K562 (cell line): ENCODE results near the gene KNL1. TPM values are rescaled to one million over a fixed set of nuclear protein-coding genes. Genes with fewer than 3 reads are reported as not detected.

Experiments used
- ATAC-seq: fragments of 200-7000 bp; cut with Tn5 transposase; 3 replicates; pipeline ENCODE4 v1.9.1; 2020; ENCODE audit warnings: moderate library complexity
- BruUV-seq: library from RNA; stranded (reverse); fragments of 400-500 nt; replicated peaks from 2 replicates; lab custom pipeline; 2021; lab: Mats Ljungman, UMichigan
- CTCF ChIA-PET: fragments of 300-600 bp; formaldehyde crosslinking; extraction: SDS; loops from one replicate; lab custom pipeline; 2021; ENCODE audit warnings: low intra/inter-chr PET ratio; lab: Yijun Ruan, JAX
- POLR2A ChIA-PET: fragments of 300-600, 350-650 bp; sonication (Branson Sonifier 250); formaldehyde crosslinking; extraction: SDS; loops from one replicate; lab custom pipeline; 2021; ENCODE audit warnings: antibody characterized with exemption, inconsistent platforms; lab: Yijun Ruan, JAX
- DNase-seq, 4 experiments: peaks; one replicate each; pipeline versions ENCODE4 v3.0.0 to v3.0.0-alpha.2; 2011 to 2018; ENCODE audit warnings: low spot score in 3 of 4, mixed read lengths in 3 of 4; ENCODE audit errors: extremely low read depth in 1 of 4
- FAIRE-seq: peaks from 2 replicates; lab custom pipeline; 2011; peaks lifted over from hg19 to GRCh38; lab: Jason Lieb, UNC
- H2AFZ ChIP-seq: 2 replicates; pipeline ENCODE4 v1.6.0; 2011; ENCODE audit warnings: low read depth, low read length, control low read depth, inconsistent platforms
- H3K27ac ChIP-seq: fragments of 200-600 bp; 3 replicates; pipeline ENCODE4 v1.8.0; 2011; ENCODE audit warnings: low read depth, mild to moderate bottlenecking, control low read depth, inconsistent platforms, low read length, moderate library complexity, mixed read lengths; ENCODE audit errors: extremely low read depth
- H3K27me3 ChIP-seq, 2 experiments: fragments of 300-600 bp in 1 of 2; 2 replicates in 1 of 2; 3 replicates in 1 of 2; pipeline versions ENCODE4 v1.6.0 to v1.8.0; 2011; ENCODE audit warnings: inconsistent platforms in 2 of 2, low read length in 2 of 2, mild to moderate bottlenecking in 1 of 2, mixed read lengths in 1 of 2, moderate library complexity in 1 of 2; ENCODE audit not compliant: control insufficient read depth in 2 of 2, insufficient read depth in 2 of 2
- H3K36me3 ChIP-seq: fragments of 300-600 bp; 3 replicates; pipeline ENCODE4 v1.8.0; 2011; ENCODE audit warnings: mild to moderate bottlenecking, low read length, inconsistent platforms; ENCODE audit not compliant: control insufficient read depth, insufficient read depth
- H3K4me1 ChIP-seq, 2 experiments: fragments of 200-600 bp in 1 of 2; replicated peaks in 1 of 2; 2 replicates in 1 of 2; 3 replicates in 1 of 2; pipeline versions ENCODE4 v1.5.1 to v1.8.0; 2011; ENCODE audit warnings: inconsistent platforms in 2 of 2, low read length in 2 of 2, mild to moderate bottlenecking in 1 of 2, mixed read lengths in 1 of 2, moderate library complexity in 1 of 2; ENCODE audit not compliant: control insufficient read depth in 2 of 2, insufficient read depth in 2 of 2
- H3K4me2 ChIP-seq: 2 replicates; pipeline ENCODE4 v1.6.1; 2011; ENCODE audit warnings: low read length, control low read depth, inconsistent platforms, mixed read lengths; ENCODE audit not compliant: insufficient read depth
- H3K4me3 ChIP-seq: fragments of 200-600 bp; sonication (generic), shearing (Covaris generic); 2 replicates; pipeline ENCODE4 v1.5.1; 2016; ENCODE audit warnings: control low read depth, inconsistent platforms
- H3K79me2 ChIP-seq: fragments of 200-600 bp; 3 replicates; pipeline ENCODE4 v1.8.0; 2011; ENCODE audit warnings: low read length, inconsistent platforms; ENCODE audit not compliant: control insufficient read depth, insufficient read depth
- H3K9ac ChIP-seq, 2 experiments: 2 replicates each; pipeline versions ENCODE4 v1.6.0 to v1.6.1; 2011; ENCODE audit warnings: low read depth in 2 of 2, low read length in 2 of 2, control low read depth in 1 of 2, inconsistent platforms in 1 of 2, mild to moderate bottlenecking in 1 of 2, mixed read lengths in 1 of 2; ENCODE audit not compliant: insufficient read depth in 1 of 2
- H3K9me1 ChIP-seq: one replicate; pipeline ENCODE4 v1.6.0; 2011; ENCODE audit warnings: inconsistent platforms, mild to moderate bottlenecking, low read length, moderate library complexity; ENCODE audit not compliant: control insufficient read depth, insufficient read depth
- H3K9me3 ChIP-seq: replicated peaks from 2 replicates; pipeline ENCODE4 v1.5.1; 2011; ENCODE audit warnings: low read depth, low read length, inconsistent platforms; ENCODE audit not compliant: control insufficient read depth, insufficient read depth
- H4K20me1 ChIP-seq: replicated peaks from 2 replicates; pipeline ENCODE4 v1.6.1; 2011; ENCODE audit warnings: low read length, inconsistent platforms, mixed read lengths; ENCODE audit not compliant: control insufficient read depth, insufficient read depth
- BDP1 ChIP-seq: IDR thresholded peaks from 3 replicates; pipeline ENCODE4 v1.6.1; 2011; ENCODE audit not compliant: insufficient read length, insufficient read depth
- EP400 ChIP-seq: fragments of 450-650 bp; IDR thresholded peaks from 2 replicates; pipeline ENCODE4 v1.6.1; 2017; ENCODE audit warnings: antibody characterized with exemption, mild to moderate bottlenecking, moderate library complexity
- GATAD2B ChIP-seq: fragments of 450-650 bp; IDR thresholded peaks from 2 replicates; pipeline ENCODE4 v1.6.1; 2017; ENCODE audit warnings: mild to moderate bottlenecking, borderline replicate concordance
- KLF10 ChIP-seq: fragments of 250-450 bp; sonication (Bioruptor Pico); IDR thresholded peaks from 2 replicates; pipeline ENCODE4 v1.6.1; 2021; ENCODE audit warnings: matching md5 sums
- KLF13 ChIP-seq: fragments of 450-650 bp; IDR thresholded peaks from 2 replicates; pipeline ENCODE4 v1.6.1; 2016; ENCODE audit warnings: missing genetic modification characterization, low read depth, mild to moderate bottlenecking, missing compliant biosample characterization, moderate library complexity, borderline replicate concordance
- MEIS2 ChIP-seq: fragments of 450-650 bp; IDR thresholded peaks from 2 replicates; pipeline ENCODE4 v1.6.1; 2014; ENCODE audit warnings: mild to moderate bottlenecking; ENCODE audit not compliant: partially characterized antibody
- NFE2L1 ChIP-seq: fragments of 450-650 bp; IDR thresholded peaks from 2 replicates; pipeline ENCODE4 v1.6.1; 2016; ENCODE audit warnings: missing genetic modification characterization, low read depth, mild to moderate bottlenecking, missing compliant biosample characterization, moderate library complexity, borderline replicate concordance
- NFIX ChIP-seq: fragments of 250-450 bp; sonication (Bioruptor Pico); IDR thresholded peaks from 2 replicates; pipeline ENCODE4 v1.4.0; 2020; ENCODE audit warnings: low read depth, mild to moderate bottlenecking, moderate library complexity
- PRPF4 ChIP-seq: fragments of 200-400 bp; formaldehyde crosslinking; IDR thresholded peaks from one replicate; pipeline ENCODE4 v1.6.1; 2017; ENCODE audit warnings: low read length, low read depth, mild to moderate bottlenecking; ENCODE audit not compliant: insufficient read depth, poor library complexity, severe bottlenecking
- PTTG1 ChIP-seq: fragments of 450-650 bp; IDR thresholded peaks from 2 replicates; pipeline ENCODE4 v1.6.1; 2016; ENCODE audit warnings: low read depth, mild to moderate bottlenecking, missing genetic modification characterization, missing compliant biosample characterization
- RBM39 ChIP-seq: fragments of 200-400 bp; formaldehyde crosslinking; optimal IDR thresholded peaks from 2 replicates; pipeline ENCODE3; 2018; ENCODE audit warnings: low read depth, low read length
- ZBTB17 ChIP-seq: fragments of 450-650 bp; formaldehyde crosslinking; IDR thresholded peaks from 2 replicates; pipeline ENCODE4 v1.4.0; 2020; ENCODE audit warnings: mild to moderate bottlenecking
- ZNF57 ChIP-seq: fragments of 450-650 bp; formaldehyde crosslinking; IDR thresholded peaks from 2 replicates; pipeline ENCODE4 v1.4.0; 2020; ENCODE audit warnings: mild to moderate bottlenecking, moderate library complexity
- in situ Hi-C: fragments of 300-500 bp; cut with MboI; formaldehyde crosslinking; loops from 4 replicates; pipeline ENCODE4 v1.15.0; 2018; ENCODE audit warnings: inconsistent platforms, mixed read lengths
- intact Hi-C: fragments of 100-400 bp; cut with micrococcal nuclease; formaldehyde crosslinking; loops from 2 replicates; pipeline ENCODE4 v1.14.2; 2022
- polyA plus RNA-seq, 8 experiments: library from polyadenylated mRNA; depleted of rRNA in 4 of 8; stranded (reverse) in 5 of 8; unstranded in 3 of 8; fragments of >200 nt; fragmentation: Nextera tagmentation in 2 of 8; fragmentation: Illumina TruSeq in 1 of 8; extraction: Ambion mirVana in 2 of 8; extraction: Trizol in 1 of 8; gene quantifications; 2 replicates each; pipeline versions ENCODE4 v1.2.1 to v1.2.3, GENCODE V29; 2011 to 2014; ENCODE audit warnings: inconsistent platforms in 1 of 8, missing spikeins in 1 of 8
- total RNA-seq, 7 experiments: library from RNA; depleted of rRNA in 6 of 7; stranded (reverse); fragments of >200 nt in 6 of 7; fragmentation: Illumina TruSeq in 2 of 7; extraction: Trizol in 2 of 7; gene quantifications; 2 replicates each; pipeline versions ENCODE4 v1.2.1 to v1.2.3, GENCODE V29; 2011 to 2021; ENCODE audit warnings: low replicate concordance in 1 of 7
- TF ChIP-seq, protein P1 (sequence below): fragments of 450-650 bp; conservative IDR thresholded peaks from 2 replicates; pipeline ENCODE4 v1.6.1; 2016; ENCODE audit warnings: missing genetic modification characterization, low read depth, mild to moderate bottlenecking, control low read depth, missing compliant biosample characterization
- TF ChIP-seq, protein P2 (sequence below), 2 experiments: fragments of 450-650 bp in 1 of 2; sonication (generic) in 1 of 2; formaldehyde crosslinking; conservative IDR thresholded peaks; 2 replicates each; pipeline versions ENCODE4 v1.4.0 to v1.8.1; 2020 to 2022; ENCODE audit warnings: mild to moderate bottlenecking in 1 of 2, missing genetic modification reagents in 1 of 2
- TF ChIP-seq, protein P3 (sequence below): sonication (generic); formaldehyde crosslinking; IDR thresholded peaks from 2 replicates; pipeline ENCODE4 v1.8.0; 2023; ENCODE audit warnings: missing genetic modification reagents, mild to moderate bottlenecking, borderline replicate concordance

Gene KNL1
- total and polyA plus RNA-seq, 9 of the 15 experiments (the other 6 are each of a cell fraction or from before 2014, with no cell fraction given), result 14.5 to 65.4 (median 34.6) TPM

DNA sequence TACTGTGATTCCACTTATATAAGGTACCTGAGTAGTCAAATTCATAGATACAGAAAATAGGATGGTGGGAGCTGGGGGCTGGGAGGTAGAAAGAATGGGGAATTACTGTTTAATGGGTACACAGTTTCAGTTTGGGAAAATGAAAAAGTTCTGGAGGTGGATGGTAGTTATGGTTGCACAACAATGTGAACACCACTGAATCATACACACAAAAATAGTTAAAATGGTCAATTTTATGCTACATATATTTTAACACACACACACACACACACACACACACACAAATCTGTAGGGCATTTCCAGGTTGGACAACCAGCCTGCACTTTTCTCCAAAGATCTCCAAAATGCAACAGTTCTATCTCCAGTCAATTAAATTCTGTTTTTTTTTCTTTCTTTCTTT lies 30.6 kb upstream of the KNL1 start:
- peak overlapping the region; percentile 10; the same call in 1 of the 2 replicates for H3K4me2 ChIP-seq
- H3K4me3 ChIP-seq, result no peak overlapping the region
- FAIRE-seq, result no peak
- H3K9me1 ChIP-seq, result no peaks in the 10 kb centered on the region
- no peak overlapping the region for H2AFZ ChIP-seq
- CTCF ChIA-PET, result no interaction called here
- in situ Hi-C loops, result no loop called here
- no peak for DNase-seq
- ATAC-seq, result no peak
- H3K9me3 ChIP-seq, result no peaks in the 10 kb centered on the region
- BruUV-seq, result no TSS peak
- no peak overlapping the region for H3K27ac ChIP-seq
- H3K79me2 ChIP-seq, result peaks cover 35% of the 10 kb centered on the region
- peaks cover 17 to 31% of the 10 kb centered on the region in 2 experiments; a peak in 4 of 5 replicates for H3K4me1 ChIP-seq
- no peak overlapping the region for H3K9ac ChIP-seq
- peaks cover 21% of the 10 kb centered on the region for H3K36me3 ChIP-seq
- H4K20me1 ChIP-seq, result no peaks in the 10 kb centered on the region
- intact Hi-C loops, result loop anchor here (10.0 kb wide), 1 partner anchor 191 kb away; the partner anchor contains the start of gene RMDN3
- POLR2A ChIA-PET, result no interaction called here
- H3K27me3 ChIP-seq, result no peaks in the 10 kb centered on the region
- TF ChIP-seq, protein P1, sequence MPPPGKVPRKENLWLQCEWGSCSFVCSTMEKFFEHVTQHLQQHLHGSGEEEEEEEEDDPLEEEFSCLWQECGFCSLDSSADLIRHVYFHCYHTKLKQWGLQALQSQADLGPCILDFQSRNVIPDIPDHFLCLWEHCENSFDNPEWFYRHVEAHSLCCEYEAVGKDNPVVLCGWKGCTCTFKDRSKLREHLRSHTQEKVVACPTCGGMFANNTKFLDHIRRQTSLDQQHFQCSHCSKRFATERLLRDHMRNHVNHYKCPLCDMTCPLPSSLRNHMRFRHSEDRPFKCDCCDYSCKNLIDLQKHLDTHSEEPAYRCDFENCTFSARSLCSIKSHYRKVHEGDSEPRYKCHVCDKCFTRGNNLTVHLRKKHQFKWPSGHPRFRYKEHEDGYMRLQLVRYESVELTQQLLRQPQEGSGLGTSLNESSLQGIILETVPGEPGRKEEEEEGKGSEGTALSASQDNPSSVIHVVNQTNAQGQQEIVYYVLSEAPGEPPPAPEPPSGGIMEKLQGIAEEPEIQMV, result no peak
- TF ChIP-seq GATAD2B, result no peak
- no peak for TF ChIP-seq MEIS2
- TF ChIP-seq KLF13, result no peak
- TF ChIP-seq RBM39, result no peak
- TF ChIP-seq BDP1, result no peak
- no peak for TF ChIP-seq ZBTB17
- TF ChIP-seq KLF10, result no peak
- no peak for TF ChIP-seq PTTG1 (tag)
- no peak for TF ChIP-seq NFE2L1
- TF ChIP-seq, protein P2, sequence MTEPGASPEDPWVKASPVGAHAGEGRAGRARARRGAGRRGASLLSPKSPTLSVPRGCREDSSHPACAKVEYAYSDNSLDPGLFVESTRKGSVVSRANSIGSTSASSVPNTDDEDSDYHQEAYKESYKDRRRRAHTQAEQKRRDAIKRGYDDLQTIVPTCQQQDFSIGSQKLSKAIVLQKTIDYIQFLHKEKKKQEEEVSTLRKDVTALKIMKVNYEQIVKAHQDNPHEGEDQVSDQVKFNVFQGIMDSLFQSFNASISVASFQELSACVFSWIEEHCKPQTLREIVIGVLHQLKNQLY (CRISPR knock-in tag; conservative IDR thresholded peaks at IDR 0.05), result no peak
- TF ChIP-seq NFIX, result no peak
- no peak for TF ChIP-seq PRPF4
- TF ChIP-seq ZNF57 (CRISPR knock-in tag), result no peak
- TF ChIP-seq, protein P3, sequence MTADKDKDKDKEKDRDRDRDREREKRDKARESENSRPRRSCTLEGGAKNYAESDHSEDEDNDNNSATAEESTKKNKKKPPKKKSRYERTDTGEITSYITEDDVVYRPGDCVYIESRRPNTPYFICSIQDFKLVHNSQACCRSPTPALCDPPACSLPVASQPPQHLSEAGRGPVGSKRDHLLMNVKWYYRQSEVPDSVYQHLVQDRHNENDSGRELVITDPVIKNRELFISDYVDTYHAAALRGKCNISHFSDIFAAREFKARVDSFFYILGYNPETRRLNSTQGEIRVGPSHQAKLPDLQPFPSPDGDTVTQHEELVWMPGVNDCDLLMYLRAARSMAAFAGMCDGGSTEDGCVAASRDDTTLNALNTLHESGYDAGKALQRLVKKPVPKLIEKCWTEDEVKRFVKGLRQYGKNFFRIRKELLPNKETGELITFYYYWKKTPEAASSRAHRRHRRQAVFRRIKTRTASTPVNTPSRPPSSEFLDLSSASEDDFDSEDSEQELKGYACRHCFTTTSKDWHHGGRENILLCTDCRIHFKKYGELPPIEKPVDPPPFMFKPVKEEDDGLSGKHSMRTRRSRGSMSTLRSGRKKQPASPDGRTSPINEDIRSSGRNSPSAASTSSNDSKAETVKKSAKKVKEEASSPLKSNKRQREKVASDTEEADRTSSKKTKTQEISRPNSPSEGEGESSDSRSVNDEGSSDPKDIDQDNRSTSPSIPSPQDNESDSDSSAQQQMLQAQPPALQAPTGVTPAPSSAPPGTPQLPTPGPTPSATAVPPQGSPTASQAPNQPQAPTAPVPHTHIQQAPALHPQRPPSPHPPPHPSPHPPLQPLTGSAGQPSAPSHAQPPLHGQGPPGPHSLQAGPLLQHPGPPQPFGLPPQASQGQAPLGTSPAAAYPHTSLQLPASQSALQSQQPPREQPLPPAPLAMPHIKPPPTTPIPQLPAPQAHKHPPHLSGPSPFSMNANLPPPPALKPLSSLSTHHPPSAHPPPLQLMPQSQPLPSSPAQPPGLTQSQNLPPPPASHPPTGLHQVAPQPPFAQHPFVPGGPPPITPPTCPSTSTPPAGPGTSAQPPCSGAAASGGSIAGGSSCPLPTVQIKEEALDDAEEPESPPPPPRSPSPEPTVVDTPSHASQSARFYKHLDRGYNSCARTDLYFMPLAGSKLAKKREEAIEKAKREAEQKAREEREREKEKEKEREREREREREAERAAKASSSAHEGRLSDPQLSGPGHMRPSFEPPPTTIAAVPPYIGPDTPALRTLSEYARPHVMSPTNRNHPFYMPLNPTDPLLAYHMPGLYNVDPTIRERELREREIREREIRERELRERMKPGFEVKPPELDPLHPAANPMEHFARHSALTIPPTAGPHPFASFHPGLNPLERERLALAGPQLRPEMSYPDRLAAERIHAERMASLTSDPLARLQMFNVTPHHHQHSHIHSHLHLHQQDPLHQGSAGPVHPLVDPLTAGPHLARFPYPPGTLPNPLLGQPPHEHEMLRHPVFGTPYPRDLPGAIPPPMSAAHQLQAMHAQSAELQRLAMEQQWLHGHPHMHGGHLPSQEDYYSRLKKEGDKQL (CRISPR knock-in tag), result no peak
- TF ChIP-seq EP400, result no peak
